GM15510 (cell line): Measurements from ENCODE around the gene SLC29A3.

Experiments used
- POLR2A ChIP-seq: IDR thresholded peaks from 3 replicates; pipeline ENCODE4 v1.6.1; 2011; ENCODE audit warnings: borderline replicate concordance; ENCODE audit not compliant: insufficient read length; ENCODE audit errors: extremely low read depth

SLC29A3 gene

DNA sequence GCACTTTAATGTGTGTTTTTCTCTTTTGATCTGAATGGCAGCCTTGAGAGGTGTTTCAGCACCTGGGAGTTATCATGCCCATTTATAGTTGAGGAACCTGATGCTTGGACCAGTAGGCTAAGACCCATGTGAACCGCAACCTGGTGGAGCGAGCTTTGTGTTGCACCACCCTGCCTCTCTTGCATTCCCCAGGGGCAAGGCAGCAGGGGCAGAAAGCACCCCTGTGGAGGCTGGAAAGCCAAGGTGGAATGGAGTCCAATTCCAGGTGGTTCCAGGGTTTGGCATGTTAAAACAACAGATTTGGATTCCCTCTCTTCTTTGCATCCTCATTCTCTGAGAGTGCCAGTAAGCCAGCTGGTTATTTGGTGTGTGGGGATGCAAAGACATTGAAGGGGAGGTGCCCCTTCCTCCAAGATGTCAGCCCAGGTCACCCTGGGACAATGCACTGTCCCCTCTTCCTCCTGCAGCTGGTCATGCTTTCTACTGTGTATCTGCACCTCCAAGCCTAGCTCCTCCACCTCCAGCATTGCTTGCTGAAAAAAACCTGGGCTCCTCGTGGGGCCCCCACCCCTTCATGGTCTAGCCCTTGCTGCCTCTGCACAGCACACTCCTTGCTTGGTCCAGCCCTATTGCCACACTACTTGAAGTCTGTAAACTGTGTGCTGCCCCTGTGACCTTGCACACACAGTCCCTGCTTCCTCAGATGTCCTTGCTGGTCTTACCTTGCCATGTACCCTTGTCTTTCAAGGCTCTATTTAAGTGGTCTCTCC lies 72.0 kb downstream of the SLC29A3 start:
- no peak for TF ChIP-seq POLR2A

GRCh38 chr10:71391701-71392100 lies 72.6 kb downstream of the SLC29A3 start:
- no peak for TF ChIP-seq POLR2A

DNA sequence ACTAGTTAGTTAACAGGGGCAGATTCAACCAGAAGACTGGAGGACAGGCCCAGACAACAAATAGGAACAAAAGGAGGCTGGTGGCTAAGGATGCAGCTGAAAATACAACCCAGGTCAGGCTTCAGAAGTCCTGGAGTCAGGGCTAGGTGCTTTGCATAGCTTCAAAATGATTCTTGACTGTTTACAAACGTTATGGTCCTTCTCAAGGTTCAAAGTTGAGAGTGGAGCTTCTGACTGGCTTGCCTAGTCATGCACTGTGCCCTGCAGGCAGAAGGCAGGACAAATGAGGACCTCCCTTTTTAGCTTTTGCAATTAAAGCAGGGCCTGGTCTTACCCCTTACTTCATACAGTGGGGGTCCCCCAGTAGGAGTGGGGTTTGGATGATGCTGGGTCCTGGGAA lies 73.2 kb downstream of the SLC29A3 start:
- TF ChIP-seq POLR2A: no peak

DNA sequence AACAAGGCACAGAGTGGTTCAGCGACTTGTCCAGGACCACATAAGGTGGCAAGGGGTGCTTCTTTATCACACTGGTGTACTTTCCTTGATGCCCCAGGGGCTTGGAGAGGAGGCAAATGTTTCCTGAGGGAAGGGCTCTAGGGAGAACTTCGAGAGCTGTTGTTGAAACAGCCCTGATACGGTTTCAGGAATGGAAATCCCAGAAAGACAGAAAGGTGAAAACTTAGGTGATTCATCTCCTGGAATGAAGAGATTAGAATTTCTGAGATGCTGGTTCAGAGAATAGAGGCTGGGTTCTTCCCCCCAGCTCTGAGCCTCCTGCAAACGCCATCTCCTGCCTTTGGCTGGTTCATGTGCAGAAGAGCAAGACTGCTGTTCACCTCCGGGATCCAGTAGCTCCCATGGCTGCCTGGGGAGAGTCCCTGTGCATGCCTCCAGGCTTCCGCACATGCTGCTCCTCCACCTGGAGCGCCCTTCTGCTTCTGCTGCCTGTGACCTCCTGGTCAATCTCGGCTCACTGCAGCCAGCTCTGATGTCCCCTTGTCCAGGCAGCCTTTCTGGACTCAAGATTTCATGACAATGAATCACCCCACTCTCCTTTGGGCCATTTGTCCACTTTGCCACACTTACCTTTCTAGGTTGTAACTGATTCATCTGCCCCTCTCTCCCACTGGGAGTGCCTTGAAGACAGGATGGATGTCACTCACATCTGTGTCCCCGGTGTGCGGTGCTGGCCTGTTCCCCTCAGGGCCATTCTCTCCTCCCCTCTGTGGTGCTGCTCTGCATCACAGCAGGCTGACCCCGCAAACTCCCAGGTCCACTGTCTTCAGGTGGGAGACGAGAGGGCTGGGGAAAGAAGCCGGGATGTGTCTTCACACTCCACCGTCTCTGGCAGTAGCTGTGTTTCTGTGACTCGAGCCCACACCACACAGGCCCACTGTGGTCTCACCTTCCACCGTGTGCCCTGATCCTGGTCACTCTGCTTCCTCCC lies 74.0 kb downstream of the SLC29A3 start:
- TF ChIP-seq POLR2A: no peak

- no peak for TF ChIP-seq POLR2A
Measured at GRCh38 chr10:71393841-71394475, 74.9 kb downstream of the SLC29A3 start.

- no peak for TF ChIP-seq POLR2A
Measured at GRCh38 chr10:71394926-71395562, 76.0 kb downstream of the SLC29A3 start.

DNA sequence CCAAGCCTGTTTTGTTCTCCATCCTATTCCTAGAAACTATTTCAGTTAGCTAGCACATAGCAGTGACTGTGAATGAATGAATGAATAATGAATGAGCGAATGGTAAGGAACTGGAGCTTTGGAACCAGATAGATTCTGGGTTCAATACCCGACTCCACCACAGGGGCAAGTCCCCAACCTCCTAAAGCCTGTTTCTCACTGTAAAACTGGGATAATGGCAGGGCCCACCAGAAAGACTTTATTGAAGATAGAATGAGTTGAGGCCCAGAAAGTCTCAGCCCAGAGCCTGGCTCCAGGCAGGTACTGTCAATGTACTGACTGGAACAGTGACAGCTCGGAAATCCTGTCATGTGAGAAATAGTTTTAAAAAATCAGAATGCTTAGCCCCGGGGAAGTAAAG lies 76.6 kb downstream of the SLC29A3 start:
- no peak for TF ChIP-seq POLR2A

- TF ChIP-seq POLR2A: no peak
Measured at GRCh38 chr10:71396084-71396710, 77.1 kb downstream of the SLC29A3 start.

GRCh38 chr10:71396711-71397295 lies 77.7 kb downstream of the SLC29A3 start, which contains the start of gene CDH23:
Gene CDH23, plus strand, starts transcription at chr10:71396920. Its CDS starts 42,912 bp downstream, at chr10:71439832.
- no peak for TF ChIP-seq POLR2A

DNA sequence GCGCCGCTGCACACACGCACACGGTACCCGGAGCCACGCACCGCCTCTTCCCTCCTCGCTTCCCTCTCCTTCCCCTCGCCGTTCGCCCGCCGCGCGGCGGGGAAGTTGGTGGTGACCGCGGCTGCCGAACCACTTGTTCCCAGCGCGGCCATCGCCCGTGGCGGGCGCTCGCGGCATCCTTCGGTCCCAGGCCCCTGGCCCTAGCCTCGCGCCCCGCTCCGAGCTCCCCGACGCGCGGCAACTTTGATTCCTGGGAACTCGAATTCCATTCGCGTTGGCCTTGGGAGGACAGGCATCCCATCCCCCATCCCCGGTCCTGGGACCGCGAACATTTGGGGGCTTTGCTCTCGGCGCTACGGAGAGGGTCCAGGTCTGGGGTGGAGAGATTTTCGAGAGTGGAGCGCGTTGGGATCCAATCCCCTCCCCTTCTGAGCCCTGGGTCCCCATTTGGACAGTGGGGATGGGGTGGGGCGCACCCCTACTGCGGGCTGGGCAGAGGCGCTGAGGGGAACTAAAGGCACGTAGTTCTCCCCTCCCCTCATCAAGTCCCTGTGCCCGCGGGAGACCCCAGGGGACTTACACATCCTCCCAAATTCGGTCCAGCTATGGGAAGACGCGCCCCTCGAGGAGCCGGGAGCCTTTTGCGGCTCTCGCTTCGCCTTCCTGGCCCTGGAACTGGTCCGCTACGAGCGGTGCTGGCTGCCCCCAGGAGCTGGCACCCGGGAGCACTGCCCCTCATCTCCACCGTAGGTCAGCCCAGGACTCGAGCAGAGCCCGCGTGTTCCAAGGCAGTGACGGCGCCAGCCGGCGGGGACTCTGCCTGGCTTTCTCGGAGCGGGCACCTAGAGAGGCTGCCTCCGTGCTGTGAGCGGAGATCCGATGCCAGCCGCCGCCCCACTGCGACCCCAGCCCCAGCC lies 78.5 kb downstream of the SLC29A3 start:
- no peak for TF ChIP-seq POLR2A

DNA sequence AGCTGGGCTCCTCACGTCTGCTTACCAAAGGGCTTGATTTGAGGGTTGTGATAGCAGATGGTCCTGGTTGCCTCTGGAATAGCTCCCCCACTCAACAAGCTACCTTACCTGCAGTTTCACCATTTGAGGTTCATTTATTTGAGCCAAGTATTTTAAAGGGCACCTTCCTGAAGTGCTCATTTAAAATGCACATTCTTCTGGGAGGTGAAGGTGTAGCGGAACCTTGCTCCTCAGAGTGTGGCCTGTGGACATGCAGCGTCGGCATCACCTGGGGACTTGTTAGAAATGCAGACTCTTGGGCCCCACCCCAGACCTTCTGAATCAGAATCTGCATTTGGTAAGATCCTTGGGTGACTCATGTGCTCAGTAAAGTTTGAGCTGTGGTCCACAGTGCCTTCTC lies 79.9 kb downstream of the SLC29A3 start:
- no peak for TF ChIP-seq POLR2A

GRCh38 chr10:71399946-71400345 lies 80.9 kb downstream of the SLC29A3 start:
- no peak for TF ChIP-seq POLR2A

GRCh38 chr10:71401056-71401455 lies 82.0 kb downstream of the SLC29A3 start:
- no peak for TF ChIP-seq POLR2A
